GM12801 (cell line): Measurements from ENCODE around the gene TFAP2E.

ENCODE experiments used
- CTCF ChIP-seq: IDR thresholded peaks from one replicate; pipeline ENCODE4 v1.5.1; 2011; ENCODE audit warnings: control low read depth; ENCODE audit not compliant: insufficient read length; ENCODE audit errors: extremely low read depth

The TFAP2E gene

DNA sequence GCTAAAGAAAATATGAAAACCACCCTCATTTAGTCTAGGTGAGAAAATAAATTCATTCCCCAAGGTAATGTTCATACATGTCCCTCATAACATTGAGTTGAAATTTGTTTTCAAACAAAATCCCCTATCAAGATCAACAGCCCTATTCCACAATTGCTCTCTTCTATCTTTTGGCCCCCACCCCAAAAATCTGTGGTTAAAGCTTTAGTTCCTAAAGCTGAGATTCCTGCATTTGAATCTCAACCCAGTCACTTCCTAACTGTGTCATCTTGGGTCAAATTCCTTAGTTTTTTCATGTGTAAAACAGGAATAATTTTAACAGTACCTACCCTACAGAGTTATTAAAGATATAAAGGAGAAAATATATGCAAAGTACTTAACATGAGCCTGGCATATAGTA lies 37.9 kb upstream of the TFAP2E start:
- no peak for TF ChIP-seq CTCF

DNA sequence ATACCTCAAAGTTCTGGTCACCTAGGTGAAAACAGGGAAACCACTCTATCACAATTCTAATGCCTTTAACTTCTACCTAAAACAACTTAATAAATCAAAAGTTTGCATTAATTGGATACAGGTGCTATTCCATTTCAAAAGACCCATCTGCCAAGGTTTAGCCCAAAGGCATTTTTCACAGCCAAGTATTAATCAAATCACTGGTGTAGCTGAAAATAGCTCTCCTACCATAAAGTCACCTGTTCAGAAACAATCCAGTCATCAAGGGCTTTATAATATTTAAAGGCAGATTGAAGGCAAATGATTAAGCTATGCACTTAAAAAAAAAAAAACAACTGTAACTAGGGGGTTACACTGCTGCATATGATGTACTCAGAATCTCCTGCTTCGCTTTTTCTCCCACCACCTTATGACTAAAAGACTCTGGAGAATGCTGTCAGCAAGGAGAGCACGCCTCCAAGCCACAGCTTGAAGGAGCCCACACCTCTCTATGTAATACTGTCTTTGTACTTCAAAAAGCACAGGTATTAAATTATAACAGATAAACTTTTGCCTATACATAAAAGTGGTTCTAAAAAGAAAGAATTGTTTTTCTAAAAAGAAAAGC lies 36.5 kb upstream of the TFAP2E start:
- no peak for TF ChIP-seq CTCF

DNA sequence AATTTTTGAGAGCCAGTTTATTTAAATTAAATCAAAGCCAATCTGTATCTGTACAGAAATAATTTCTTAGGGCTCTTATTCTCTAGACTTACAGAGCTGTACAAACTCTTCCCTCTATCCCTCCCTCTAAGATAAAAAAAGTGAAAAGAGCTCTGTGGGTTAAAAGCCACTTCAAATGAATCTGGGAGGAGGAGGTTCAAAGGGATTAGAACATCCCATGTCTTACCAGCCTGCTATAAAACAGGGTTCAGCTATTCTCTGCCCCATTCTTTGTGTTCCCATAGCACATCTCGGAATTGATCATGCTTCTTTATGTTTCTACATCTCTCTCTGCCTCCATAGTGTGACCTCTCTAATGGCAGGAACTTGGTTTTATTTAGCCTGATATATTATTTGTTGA lies 35.3 kb upstream of the TFAP2E start:
- TF ChIP-seq CTCF = no peak

GRCh38 chr1:35539073-35539823 lies 33.9 kb upstream of the TFAP2E start:
- TF ChIP-seq CTCF = no peak

- TF ChIP-seq CTCF = no peak
Measured at GRCh38 chr1:35539824-35540261, 33.3 kb upstream of the TFAP2E start.

GRCh38 chr1:35544976-35545375 lies 28.1 kb upstream of the TFAP2E start:
- no peak for TF ChIP-seq CTCF

GRCh38 chr1:35546614-35547013 lies 26.5 kb upstream of the TFAP2E start:
- TF ChIP-seq CTCF = no peak
